ENCODE results near the gene MSMO1.
A peak's percentile ranks its signal among the peaks of the same experiment; 100 is the strongest.

Gene MSMO1

DNA sequence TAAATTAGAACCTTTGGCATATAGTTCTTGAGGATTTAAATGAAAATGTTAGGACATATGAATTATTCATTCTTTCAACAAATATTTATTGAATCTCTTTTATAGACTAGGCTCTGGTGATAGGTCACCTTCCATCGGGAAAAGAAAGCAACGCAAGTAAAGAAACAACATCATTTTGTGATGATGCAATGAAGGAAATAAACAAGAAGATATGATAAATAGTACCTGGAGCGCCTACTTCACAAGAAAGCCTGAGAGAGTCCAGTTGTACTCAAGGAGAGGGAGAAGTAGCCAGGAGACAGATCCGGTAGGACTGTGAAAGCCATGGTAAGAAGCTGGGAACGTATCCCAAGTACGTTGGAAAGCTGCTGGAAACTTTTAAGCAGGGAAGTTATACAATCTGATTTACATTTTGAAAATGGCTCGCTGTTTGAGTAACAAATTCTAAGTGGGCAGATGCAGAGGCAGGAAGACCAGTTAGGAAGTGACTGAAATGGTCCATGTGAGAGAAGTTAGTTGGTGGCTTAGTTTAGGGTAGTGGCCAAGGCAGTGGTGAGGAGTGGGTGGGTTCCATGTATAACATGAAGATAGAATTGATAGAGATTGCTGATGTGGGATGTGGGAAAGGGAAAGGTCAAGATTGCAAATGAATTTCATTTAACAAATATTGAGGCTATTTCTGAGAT, 33.7 kb downstream of the MSMO1 start:
- H3K27ac ChIP-seq (ENCODE audit: low read depth, low read length) = no peak overlapping the region
- H3K9me3 ChIP-seq (ENCODE audit: insufficient read depth, low read depth, low read length) = no peaks in the 10 kb centered on the region
- H3K4me1 ChIP-seq (ENCODE audit: insufficient read depth, low read length) = peaks cover 11% of the 10 kb centered on the region; the same call in 1 of the 2 replicates
- H3K27me3 ChIP-seq (ENCODE audit: insufficient read depth, low read length) = no peaks in the 10 kb centered on the region
- H3K4me3 ChIP-seq (ENCODE audit: low read length) = no peak overlapping the region
- no peaks in the 10 kb centered on the region for H3K36me3 ChIP-seq (ENCODE audit: insufficient read depth, low read length)
- no peak overlapping the region for H3K9ac ChIP-seq (ENCODE audit: low read depth, low read length)
- 92% methylated on average over 7 of the region's 7 CpGs for WGBS

DNA sequence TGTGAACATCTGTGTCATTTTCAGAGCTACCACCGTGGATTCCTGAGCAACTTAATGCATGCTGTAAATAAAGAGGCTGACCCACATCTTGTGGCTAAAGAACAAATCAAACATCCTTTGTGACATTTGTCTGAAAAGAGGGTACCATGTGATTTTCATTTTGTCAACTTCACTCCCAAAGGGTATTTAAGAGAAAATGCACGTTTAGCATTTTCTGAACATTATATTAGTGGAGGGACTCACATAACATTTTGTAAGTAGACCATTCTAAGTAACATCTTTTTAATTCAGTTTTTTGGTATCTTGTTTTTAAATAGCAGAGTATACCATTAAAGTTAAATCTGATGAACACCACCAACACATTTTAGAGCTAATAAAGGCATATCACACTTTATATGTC, 34.3 kb downstream of the MSMO1 start:
- no peaks in the 10 kb centered on the region for H3K27me3 ChIP-seq (ENCODE audit: insufficient read depth, low read length)
- H3K4me1 ChIP-seq (ENCODE audit: insufficient read depth, low read length) = peaks cover 11% of the 10 kb centered on the region; the same call in 1 of the 2 replicates
- no peak overlapping the region for H3K27ac ChIP-seq (ENCODE audit: low read depth, low read length)
- WGBS = 94% methylated on average over 1 of the region's 2 CpGs
- no peak overlapping the region for H3K4me3 ChIP-seq (ENCODE audit: low read length)
- no peak overlapping the region for H3K9ac ChIP-seq (ENCODE audit: low read depth, low read length)
- no peaks in the 10 kb centered on the region for H3K36me3 ChIP-seq (ENCODE audit: insufficient read depth, low read length)
- H3K9me3 ChIP-seq (ENCODE audit: insufficient read depth, low read depth, low read length) = no peaks in the 10 kb centered on the region

DNA sequence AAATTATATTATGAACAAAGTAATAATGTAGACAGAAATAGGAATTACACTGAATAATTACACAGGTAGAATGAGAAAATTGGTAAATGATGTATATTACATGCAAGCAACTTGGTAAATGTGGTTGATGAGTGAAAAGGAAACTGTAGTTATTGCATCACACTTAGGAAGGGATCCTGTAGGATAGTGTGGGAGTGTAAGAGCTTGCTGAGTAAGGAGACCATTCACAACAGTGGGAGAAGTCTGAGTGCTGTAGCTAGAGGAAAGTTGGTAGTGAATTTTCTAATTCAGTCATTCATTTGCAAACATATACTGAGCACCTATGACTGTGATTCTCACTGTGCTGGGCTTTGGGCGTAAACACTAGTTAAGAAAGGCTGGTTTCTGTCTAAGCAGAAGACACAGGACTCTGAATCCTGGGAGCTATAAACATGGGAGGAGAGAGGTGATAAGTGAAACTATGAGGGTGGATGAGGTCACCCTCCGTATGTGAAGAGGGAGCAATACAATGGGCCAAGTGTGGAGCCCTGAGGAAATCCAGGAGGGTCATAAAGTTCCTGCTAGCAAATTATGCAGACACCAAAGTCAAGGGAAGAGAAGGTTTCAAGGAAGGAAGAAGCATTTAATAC, 37.1 kb downstream of the MSMO1 start:
- WGBS = 54% methylated on average over 2 of the region's 2 CpGs

DNA sequence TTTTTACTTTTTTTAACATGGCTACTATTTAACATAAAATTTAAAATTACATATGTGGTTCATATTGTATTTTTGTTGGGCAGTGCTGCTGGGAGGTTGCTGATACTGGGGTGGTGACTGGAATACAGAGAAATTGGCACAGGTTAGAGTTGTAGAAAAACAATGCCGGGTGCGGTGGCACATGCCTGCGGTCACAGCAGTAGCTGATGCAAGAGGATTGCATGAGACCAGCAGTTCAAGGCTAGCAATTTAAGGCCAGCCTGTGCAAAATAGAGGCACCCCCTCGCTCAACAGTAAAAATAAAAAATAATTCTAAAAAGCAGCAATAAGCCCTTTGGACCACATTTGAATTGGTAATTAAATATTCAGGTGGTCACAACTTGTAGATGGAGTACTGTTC, 39.6 kb downstream of the MSMO1 start:
- H3K4me3 ChIP-seq (ENCODE audit: low read length) = no peak overlapping the region
- no peak overlapping the region for H3K9ac ChIP-seq (ENCODE audit: low read depth, low read length)
- no peaks in the 10 kb centered on the region for H3K36me3 ChIP-seq (ENCODE audit: insufficient read depth, low read length)
- no peak overlapping the region for H3K27ac ChIP-seq (ENCODE audit: low read depth, low read length)
- WGBS = 95% methylated on average over 4 of the region's 4 CpGs
- H3K4me1 ChIP-seq (ENCODE audit: insufficient read depth, low read length) = peaks cover 21% of the 10 kb centered on the region
- H3K27me3 ChIP-seq (ENCODE audit: insufficient read depth, low read length) = no peaks in the 10 kb centered on the region
- no peaks in the 10 kb centered on the region for H3K9me3 ChIP-seq (ENCODE audit: insufficient read depth, low read depth, low read length)

More for the DNA sequence above, 37.1 kb downstream of the MSMO1 start:
- no peak overlapping the region for H3K27ac ChIP-seq (ENCODE audit: low read depth, low read length)
- no peaks in the 10 kb centered on the region for H3K36me3 ChIP-seq (ENCODE audit: insufficient read depth, low read length)
- H3K4me3 ChIP-seq (ENCODE audit: low read length) = no peak overlapping the region
- H3K4me1 ChIP-seq (ENCODE audit: insufficient read depth, low read length) = peaks cover 21% of the 10 kb centered on the region
- H3K27me3 ChIP-seq (ENCODE audit: insufficient read depth, low read length) = no peaks in the 10 kb centered on the region
- H3K9me3 ChIP-seq (ENCODE audit: insufficient read depth, low read depth, low read length) = no peaks in the 10 kb centered on the region
- H3K9ac ChIP-seq (ENCODE audit: low read depth, low read length) = no peak overlapping the region

DNA sequence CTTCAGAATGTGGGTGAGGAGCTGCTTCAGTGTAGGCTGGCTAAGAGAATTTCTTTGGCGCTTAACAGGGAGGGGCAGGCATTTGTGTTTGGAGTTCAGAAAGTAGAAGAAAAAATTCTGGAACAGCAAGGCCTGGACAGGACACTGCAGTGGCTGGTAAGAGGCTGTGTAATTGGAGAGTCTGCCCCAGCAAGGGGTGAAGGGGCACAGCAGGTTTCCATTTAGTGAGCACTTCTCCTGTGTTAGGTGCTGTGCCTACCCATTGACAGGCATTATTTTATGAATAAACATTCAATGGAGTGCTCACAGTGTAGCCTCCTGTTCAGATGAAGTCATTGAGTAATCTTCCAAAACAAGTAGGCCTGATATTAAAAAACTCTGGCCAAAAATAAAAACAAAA, 40.6 kb downstream of the MSMO1 start:
- peaks cover 21% of the 10 kb centered on the region for H3K4me1 ChIP-seq (ENCODE audit: insufficient read depth, low read length)
- H3K27me3 ChIP-seq (ENCODE audit: insufficient read depth, low read length) = no peaks in the 10 kb centered on the region
- no peak overlapping the region for H3K4me3 ChIP-seq (ENCODE audit: low read length)
- no peak overlapping the region for H3K27ac ChIP-seq (ENCODE audit: low read depth, low read length)
- H3K9ac ChIP-seq (ENCODE audit: low read depth, low read length) = no peak overlapping the region
- H3K36me3 ChIP-seq (ENCODE audit: insufficient read depth, low read length) = no peaks in the 10 kb centered on the region
- 95% methylated on average over 1 of the region's 1 CpG for WGBS
- no peaks in the 10 kb centered on the region for H3K9me3 ChIP-seq (ENCODE audit: insufficient read depth, low read depth, low read length)

DNA sequence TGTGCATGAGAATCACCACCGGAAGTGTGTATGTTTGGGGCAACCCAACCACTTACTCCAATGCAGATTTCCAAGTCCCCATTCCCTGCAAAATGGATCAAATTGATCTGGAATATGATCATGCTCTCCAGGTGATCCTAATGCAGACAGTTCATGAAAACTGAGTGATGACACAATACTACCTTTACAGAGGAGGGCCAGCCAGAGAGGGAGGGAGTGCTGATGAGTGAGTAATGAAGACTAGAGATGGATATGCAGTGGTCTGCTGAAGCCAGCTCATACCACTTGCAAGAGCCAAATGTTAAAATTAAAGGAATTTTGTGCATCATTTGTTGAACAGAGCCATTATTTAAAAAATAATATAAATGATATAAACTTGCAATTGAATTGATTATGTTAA, 41.1 kb downstream of the MSMO1 start:
- H3K9ac ChIP-seq (ENCODE audit: low read depth, low read length) = no peak overlapping the region
- no peak overlapping the region for H3K4me3 ChIP-seq (ENCODE audit: low read length)
- H3K9me3 ChIP-seq (ENCODE audit: insufficient read depth, low read depth, low read length) = no peaks in the 10 kb centered on the region
- H3K27me3 ChIP-seq (ENCODE audit: insufficient read depth, low read length) = no peaks in the 10 kb centered on the region
- H3K27ac ChIP-seq (ENCODE audit: low read depth, low read length) = no peak overlapping the region
- no peaks in the 10 kb centered on the region for H3K36me3 ChIP-seq (ENCODE audit: insufficient read depth, low read length)
- peaks cover 21% of the 10 kb centered on the region for H3K4me1 ChIP-seq (ENCODE audit: insufficient read depth, low read length)
- 91% methylated on average over 1 of the region's 1 CpG for WGBS

DNA sequence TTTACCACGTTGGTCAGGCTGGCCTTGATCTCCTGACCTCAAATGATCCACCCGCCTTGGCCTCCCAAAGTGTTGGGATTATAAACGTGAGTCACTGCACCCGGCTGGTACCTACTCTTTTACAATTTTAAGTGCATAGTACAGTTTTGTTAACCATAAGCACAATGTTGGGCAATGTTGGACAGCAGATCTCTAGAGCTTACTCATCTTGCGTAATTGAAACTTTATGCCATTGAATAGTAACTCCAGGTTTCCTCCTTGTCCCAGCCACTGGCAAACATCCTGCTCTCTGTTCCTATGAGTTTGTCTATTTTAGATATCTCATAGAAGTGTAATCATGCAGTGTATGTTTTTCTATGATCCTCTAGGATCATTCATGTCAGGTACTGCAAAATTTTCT, 42.1 kb downstream of the MSMO1 start:
- peaks cover 17% of the 10 kb centered on the region for H3K4me1 ChIP-seq (ENCODE audit: insufficient read depth, low read length)
- WGBS = 78% methylated on average over 5 of the region's 5 CpGs
- no peaks in the 10 kb centered on the region for H3K9me3 ChIP-seq (ENCODE audit: insufficient read depth, low read depth, low read length)
- H3K9ac ChIP-seq (ENCODE audit: low read depth, low read length) = no peak overlapping the region
- H3K27me3 ChIP-seq (ENCODE audit: insufficient read depth, low read length) = no peaks in the 10 kb centered on the region
- H3K36me3 ChIP-seq (ENCODE audit: insufficient read depth, low read length) = no peaks in the 10 kb centered on the region
- no peak overlapping the region for H3K27ac ChIP-seq (ENCODE audit: low read depth, low read length)
- H3K4me3 ChIP-seq (ENCODE audit: low read length) = no peak overlapping the region

DNA sequence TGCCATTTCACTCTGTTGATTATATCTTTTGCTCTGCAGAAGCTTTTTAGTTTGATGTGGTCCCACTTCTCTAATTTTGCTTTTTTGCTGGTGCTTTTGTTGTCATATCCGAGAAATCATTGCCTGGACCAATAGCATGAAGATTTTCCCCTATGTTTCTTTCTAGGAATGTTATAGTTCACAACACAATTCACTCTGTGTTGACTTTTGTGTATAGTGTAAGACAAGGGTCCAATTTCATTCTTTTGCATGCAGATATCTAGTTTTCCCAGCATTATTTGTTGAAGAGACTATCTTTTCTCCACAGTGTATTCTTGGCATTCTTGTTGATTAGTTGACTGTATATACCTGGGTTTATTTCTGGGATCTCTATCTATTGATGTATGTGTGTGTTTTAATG, 43.1 kb downstream of the MSMO1 start:
- no peak overlapping the region for H3K4me3 ChIP-seq (ENCODE audit: low read length)
- H3K36me3 ChIP-seq (ENCODE audit: insufficient read depth, low read length) = no peaks in the 10 kb centered on the region
- H3K9ac ChIP-seq (ENCODE audit: low read depth, low read length) = no peak overlapping the region
- H3K4me1 ChIP-seq (ENCODE audit: insufficient read depth, low read length) = peaks cover 12% of the 10 kb centered on the region
- 100% methylated on average over 1 of the region's 1 CpG for WGBS
- no peaks in the 10 kb centered on the region for H3K9me3 ChIP-seq (ENCODE audit: insufficient read depth, low read depth, low read length)
- no peak overlapping the region for H3K27ac ChIP-seq (ENCODE audit: low read depth, low read length)
- H3K27me3 ChIP-seq (ENCODE audit: insufficient read depth, low read length) = no peaks in the 10 kb centered on the region

DNA sequence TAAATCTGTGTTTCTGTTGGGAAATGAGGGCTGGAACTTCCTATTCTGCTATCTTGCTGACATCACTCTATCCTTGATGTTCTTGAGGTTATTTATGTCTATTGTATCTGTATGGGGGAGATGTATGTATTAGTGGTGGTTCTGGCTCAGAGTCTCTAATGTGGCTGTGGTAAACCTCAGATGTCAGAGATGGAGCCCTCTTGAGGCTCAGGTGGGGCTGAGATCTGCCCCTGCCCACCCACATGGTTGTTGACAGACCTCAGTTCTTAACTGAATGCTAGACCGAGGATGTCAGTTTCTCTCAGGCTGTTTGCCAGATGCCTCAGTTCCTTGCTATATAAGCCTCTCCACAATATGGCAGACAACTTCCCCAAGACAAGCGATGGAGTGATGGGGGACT, 48.0 kb downstream of the MSMO1 start:
- H3K4me3 ChIP-seq (ENCODE audit: low read length) = no peak overlapping the region
- 79% methylated on average over 2 of the region's 2 CpGs for WGBS
- H3K36me3 ChIP-seq (ENCODE audit: insufficient read depth, low read length) = no peaks in the 10 kb centered on the region
- H3K27ac ChIP-seq (ENCODE audit: low read depth, low read length) = no peak overlapping the region
- peaks cover 12% of the 10 kb centered on the region for H3K4me1 ChIP-seq (ENCODE audit: insufficient read depth, low read length)
- no peaks in the 10 kb centered on the region for H3K9me3 ChIP-seq (ENCODE audit: insufficient read depth, low read depth, low read length)
- peaks cover 39% of the 10 kb centered on the region for H3K27me3 ChIP-seq (ENCODE audit: insufficient read depth, low read length)
- H3K9ac ChIP-seq (ENCODE audit: low read depth, low read length) = no peak overlapping the region

DNA sequence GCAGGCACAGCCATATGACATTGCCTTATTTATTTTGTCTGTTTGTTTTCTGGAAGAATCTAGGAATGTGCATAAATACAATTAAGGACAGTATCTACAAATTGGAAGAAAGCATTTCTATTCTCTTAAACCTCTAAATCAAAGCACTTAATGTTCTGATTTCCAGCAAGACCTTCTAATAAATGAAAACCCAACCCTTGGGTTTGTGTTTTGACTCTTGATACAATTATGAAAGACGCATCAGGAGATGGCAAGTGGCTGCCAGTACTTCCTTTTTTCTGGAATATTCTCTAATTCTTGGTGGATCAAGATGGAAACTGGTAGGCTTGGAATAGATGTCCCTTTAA, 50.9 kb downstream of the MSMO1 start:
- H3K27ac ChIP-seq (ENCODE audit: low read depth, low read length) = no peak overlapping the region
- H3K27me3 ChIP-seq (ENCODE audit: insufficient read depth, low read length) = peaks cover 40% of the 10 kb centered on the region
- H3K4me3 ChIP-seq (ENCODE audit: low read length) = peak overlapping the region; percentile 59
- H3K36me3 ChIP-seq (ENCODE audit: insufficient read depth, low read length) = no peaks in the 10 kb centered on the region
- peaks cover 31% of the 10 kb centered on the region for H3K4me1 ChIP-seq (ENCODE audit: insufficient read depth, low read length)
- peak overlapping the region; percentile 60; the same call in 1 of the 2 replicates for H3K9ac ChIP-seq (ENCODE audit: low read depth, low read length)
- no peaks in the 10 kb centered on the region for H3K9me3 ChIP-seq (ENCODE audit: insufficient read depth, low read depth, low read length)
- 80% methylated on average over 1 of the region's 1 CpG for WGBS

DNA sequence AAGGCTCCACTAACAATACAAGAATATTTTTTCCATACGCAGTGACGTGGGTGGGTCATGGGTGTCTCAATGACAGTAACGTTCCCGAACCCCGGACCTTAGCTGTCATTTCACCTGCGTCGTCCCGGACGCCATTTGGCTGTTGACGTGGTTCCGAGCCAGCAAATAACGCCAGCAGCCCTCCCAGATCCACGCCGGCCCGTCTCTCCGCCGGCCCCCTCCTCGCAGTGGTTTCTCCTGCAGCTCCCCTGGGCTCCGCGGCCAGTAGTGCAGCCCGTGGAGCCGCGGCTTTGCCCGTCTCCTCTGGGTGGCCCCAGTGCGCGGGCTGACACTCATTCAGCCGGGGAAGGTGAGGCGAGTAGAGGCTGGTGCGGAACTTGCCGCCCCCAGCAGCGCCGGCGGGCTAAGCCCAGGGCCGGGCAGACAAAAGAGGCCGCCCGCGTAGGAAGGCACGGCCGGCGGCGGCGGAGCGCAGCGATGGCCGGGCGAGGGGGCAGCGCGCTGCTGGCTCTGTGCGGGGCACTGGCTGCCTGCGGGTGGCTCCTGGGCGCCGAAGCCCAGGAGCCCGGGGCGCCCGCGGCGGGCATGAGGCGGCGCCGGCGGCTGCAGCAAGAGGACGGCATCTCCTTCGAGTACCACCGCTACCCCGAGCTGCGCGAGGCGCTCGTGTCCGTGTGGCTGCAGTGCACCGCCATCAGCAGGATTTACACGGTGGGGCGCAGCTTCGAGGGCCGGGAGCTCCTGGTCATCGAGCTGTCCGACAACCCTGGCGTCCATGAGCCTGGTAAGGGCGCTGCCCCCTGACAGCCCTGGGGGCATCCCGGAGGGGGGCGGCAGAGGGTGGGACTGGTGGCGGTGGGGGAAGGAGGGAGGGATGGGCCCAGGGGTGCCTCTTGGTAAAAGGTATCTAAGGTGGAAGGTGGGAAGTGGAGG, 51.5 kb downstream of the MSMO1 start, which contains the start of gene CPE:
Gene CPE, plus strand, starts transcription at position 264 of the 933 bp plus-strand sequence. Its CDS starts 214 bp downstream, at position 478.
- peaks cover 40% of the 10 kb centered on the region for H3K27me3 ChIP-seq (ENCODE audit: insufficient read depth, low read length)
- WGBS = under 1% methylated on average over 82 of the region's 82 CpGs
- H3K36me3 ChIP-seq (ENCODE audit: insufficient read depth, low read length) = no peaks in the 10 kb centered on the region
- H3K9me3 ChIP-seq (ENCODE audit: insufficient read depth, low read depth, low read length) = no peaks in the 10 kb centered on the region
- H3K27ac ChIP-seq (ENCODE audit: low read depth, low read length) = no peak within 1 kb of the TSS
- peaks cover 37% of the 10 kb centered on the region for H3K4me1 ChIP-seq (ENCODE audit: insufficient read depth, low read length)
- H3K9ac ChIP-seq (ENCODE audit: low read depth, low read length) = peak within 1 kb of the TSS; percentile 60
- H3K4me3 ChIP-seq (ENCODE audit: low read length) = peak within 1 kb of the TSS; percentile 59

Measured in HUES64 (cell line).